WTC11 (cell line): ENCODE data around the gene ZPBP. TPM values are rescaled to one million over a fixed set of nuclear protein-coding genes. Genes with fewer than 3 reads are reported as not detected.

ENCODE experiments used
- ATAC-seq: fragments of 200-7000 bp; cut with Tn5 transposase; 2 replicates; pipeline ENCODE4 v1.10.0; 2021; ENCODE audit warnings: mild to moderate bottlenecking, moderate library complexity
- CTCF ChIA-PET: fragments of 300-600 bp; sonication (Branson Sonifier 250); formaldehyde crosslinking; loops from one replicate; lab custom pipeline; 2021; ENCODE audit warnings: antibody characterized with exemption; lab: Charles Lee
- POLR2A ChIA-PET: fragments of 350-600 bp; sonication (Branson Sonifier 250); formaldehyde crosslinking; loops from one replicate; lab custom pipeline; 2021; ENCODE audit warnings: antibody characterized with exemption; lab: Charles Lee
- DNase-seq: peaks from one replicate; pipeline ENCODE4 v3.0.0; 2021; ENCODE audit warnings: low spot score
- H3K27ac Mint-ChIP-seq: 2 replicates; pipeline ENCODE4 v1.8.0; 2021; ENCODE audit warnings: mixed read lengths
- H3K27me3 Mint-ChIP-seq: 2 replicates; pipeline ENCODE4 v1.8.0; 2021; ENCODE audit warnings: low read depth, mild to moderate bottlenecking, moderate library complexity, mixed read lengths
- H3K36me3 Mint-ChIP-seq: 2 replicates; pipeline ENCODE4 v1.8.0; 2021; ENCODE audit warnings: mixed read lengths
- H3K4me1 Mint-ChIP-seq: 2 replicates; pipeline ENCODE4 v1.8.0; 2022; ENCODE audit warnings: mixed read lengths
- H3K4me3 Mint-ChIP-seq: 2 replicates; pipeline ENCODE4 v1.8.0; 2021; ENCODE audit warnings: mild to moderate bottlenecking, moderate library complexity, mixed read lengths
- H3K9me3 Mint-ChIP-seq: 2 replicates; pipeline ENCODE4 v1.8.0; 2021; ENCODE audit warnings: mixed read lengths
- ATF1 ChIP-seq: sonication (generic); formaldehyde crosslinking; IDR thresholded peaks from 2 replicates; pipeline ENCODE4 v1.8.1; 2023; ENCODE audit warnings: mild to moderate bottlenecking, moderate library complexity, missing genetic modification reagents
- ELF4 ChIP-seq: sonication (generic); formaldehyde crosslinking; IDR thresholded peaks from 2 replicates; pipeline ENCODE4 v1.8.1; 2022; ENCODE audit warnings: low read depth, mild to moderate bottlenecking, moderate library complexity, missing genetic modification reagents
- GABPB1 ChIP-seq: sonication (generic); formaldehyde crosslinking; IDR thresholded peaks from 2 replicates; pipeline ENCODE4 v1.8.1; 2023; ENCODE audit warnings: mild to moderate bottlenecking, missing genetic modification reagents
- IRF2 ChIP-seq: sonication (generic); formaldehyde crosslinking; IDR thresholded peaks from 2 replicates; pipeline ENCODE4 v1.8.0; 2022; ENCODE audit warnings: low read depth, missing genetic modification reagents, borderline replicate concordance
- JAZF1 ChIP-seq: fragments of 250-450 bp; sonication (Bioruptor Pico); IDR thresholded peaks from 2 replicates; pipeline ENCODE4 v1.9.0; 2021; ENCODE audit warnings: moderate library complexity, mild to moderate bottlenecking, inconsistent platforms
- MXD4 ChIP-seq: fragments of 250-450 bp; sonication (Bioruptor Pico); IDR thresholded peaks from 2 replicates; pipeline ENCODE4 v1.8.0; 2021; ENCODE audit warnings: mild to moderate bottlenecking, moderate library complexity, borderline replicate concordance
- MYBL2 ChIP-seq: sonication (generic); formaldehyde crosslinking; IDR thresholded peaks from 2 replicates; pipeline ENCODE4 v1.8.1; 2023; ENCODE audit warnings: mild to moderate bottlenecking, moderate library complexity, missing genetic modification reagents
- RORB ChIP-seq: fragments of 250-450 bp; sonication (Bioruptor Pico); IDR thresholded peaks from 2 replicates; pipeline ENCODE4 v1.9.0; 2021; ENCODE audit warnings: mild to moderate bottlenecking
- SP1 ChIP-seq: sonication (generic); formaldehyde crosslinking; conservative IDR thresholded peaks from 2 replicates; pipeline ENCODE4 v1.8.1; 2022; ENCODE audit warnings: missing genetic modification reagents
- TEAD4 ChIP-seq: sonication (generic); formaldehyde crosslinking; IDR thresholded peaks from 2 replicates; pipeline ENCODE4 v1.8.0; 2022; ENCODE audit warnings: mild to moderate bottlenecking, missing genetic modification reagents
- TP53 ChIP-seq: sonication (generic); formaldehyde crosslinking; IDR thresholded peaks from 2 replicates; pipeline ENCODE4 v1.8.1; 2023; ENCODE audit warnings: mild to moderate bottlenecking, missing genetic modification reagents
- ZNF232 ChIP-seq: sonication (generic); formaldehyde crosslinking; IDR thresholded peaks from 2 replicates; pipeline ENCODE4 v1.8.0; 2022; ENCODE audit warnings: mild to moderate bottlenecking, missing genetic modification reagents
- ZNF423 ChIP-seq: fragments of 250-450 bp; sonication (Bioruptor Pico); IDR thresholded peaks from 2 replicates; pipeline ENCODE4 v2.1.2; 2022; ENCODE audit warnings: mild to moderate bottlenecking, moderate library complexity
- ZNF671 ChIP-seq: fragments of 250-450 bp; sonication (Bioruptor Pico); IDR thresholded peaks from 2 replicates; pipeline ENCODE4 v1.8.0; 2021; ENCODE audit warnings: mild to moderate bottlenecking
- total RNA-seq: library from RNA; stranded (reverse); gene quantifications from 3 replicates; pipeline ENCODE4 v1.2.3, GENCODE V29; 2021
- TF ChIP-seq, protein P1 (sequence below): sonication (generic); formaldehyde crosslinking; IDR thresholded peaks from 2 replicates; pipeline ENCODE4 v1.8.0; 2023; ENCODE audit warnings: missing genetic modification reagents
- TF ChIP-seq, protein P2 (sequence below): sonication (generic); formaldehyde crosslinking; IDR thresholded peaks from 2 replicates; pipeline ENCODE4 v1.8.1; 2022; ENCODE audit warnings: missing genetic modification reagents, borderline replicate concordance
- TF ChIP-seq, protein P3 (sequence below): sonication (generic); formaldehyde crosslinking; IDR thresholded peaks from 2 replicates; pipeline ENCODE4 v1.8.0; 2022; ENCODE audit warnings: mild to moderate bottlenecking, missing genetic modification reagents
- TF ChIP-seq, protein P4 (sequence below): sonication (generic); formaldehyde crosslinking; IDR thresholded peaks from 2 replicates; pipeline ENCODE4 v1.8.1; 2022; ENCODE audit warnings: low read depth, mild to moderate bottlenecking, moderate library complexity, missing genetic modification reagents, borderline replicate concordance
- TF ChIP-seq, protein P5 (sequence below): sonication (generic); formaldehyde crosslinking; IDR thresholded peaks from 2 replicates; pipeline ENCODE4 v1.8.0; 2022; ENCODE audit warnings: mild to moderate bottlenecking, missing genetic modification reagents
- TF ChIP-seq, protein P6 (sequence below): sonication (generic); formaldehyde crosslinking; conservative IDR thresholded peaks from 2 replicates; pipeline ENCODE4 v1.8.1; 2023; ENCODE audit warnings: mild to moderate bottlenecking, low read depth, missing genetic modification reagents, moderate library complexity

ZPBP gene
- total RNA-seq, 1 experiment from 2014 or later: not detected

DNA sequence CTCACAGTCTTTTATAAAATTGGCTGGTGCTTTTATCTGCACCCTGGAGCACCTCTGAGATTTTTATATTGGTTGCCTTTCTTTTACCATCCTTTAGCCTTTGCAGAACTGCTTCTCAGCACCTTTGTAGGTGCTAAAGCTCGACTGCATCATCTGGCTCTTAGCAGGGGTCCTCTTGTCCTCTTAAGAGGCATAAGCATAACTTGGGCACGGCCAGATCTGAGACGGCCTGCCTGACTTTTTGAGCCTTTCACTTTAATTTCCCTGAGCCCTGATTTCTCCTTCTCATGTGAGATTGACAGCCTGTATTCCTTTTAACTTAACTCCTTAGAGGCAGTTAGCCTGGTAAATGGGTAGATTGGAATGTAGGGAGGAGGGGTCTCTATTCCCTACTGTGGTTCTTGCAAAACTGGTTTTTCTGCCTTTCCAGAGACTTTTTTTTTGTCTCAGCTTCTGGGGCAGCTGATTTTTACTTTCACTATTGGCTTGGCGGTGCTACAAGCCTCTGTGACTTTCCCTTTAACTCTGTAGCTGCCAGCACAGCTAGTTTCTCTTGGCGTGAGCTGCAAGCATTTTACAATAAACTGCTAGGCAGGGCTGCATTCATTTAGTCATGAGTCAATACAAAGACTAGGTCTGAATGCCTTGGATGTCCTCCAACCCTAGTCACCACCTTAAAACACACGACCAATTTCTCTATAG is 24.0 kb downstream of the ZPBP start (continued):
- TF ChIP-seq ZNF423 (no peak), RORB (CRISPR knock-in tag) (no peak), JAZF1 (CRISPR knock-in tag) (no peak), MYBL2 (CRISPR knock-in tag) (no peak), SP1 (CRISPR knock-in tag) (no peak), ZNF671 (CRISPR knock-in tag) (no peak)
- TF ChIP-seq, protein P1, sequence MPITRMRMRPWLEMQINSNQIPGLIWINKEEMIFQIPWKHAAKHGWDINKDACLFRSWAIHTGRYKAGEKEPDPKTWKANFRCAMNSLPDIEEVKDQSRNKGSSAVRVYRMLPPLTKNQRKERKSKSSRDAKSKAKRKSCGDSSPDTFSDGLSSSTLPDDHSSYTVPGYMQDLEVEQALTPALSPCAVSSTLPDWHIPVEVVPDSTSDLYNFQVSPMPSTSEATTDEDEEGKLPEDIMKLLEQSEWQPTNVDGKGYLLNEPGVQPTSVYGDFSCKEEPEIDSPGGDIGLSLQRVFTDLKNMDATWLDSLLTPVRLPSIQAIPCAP (CRISPR knock-in tag): no peak
- TF ChIP-seq, all 79 proteins: peak for 0

DNA sequence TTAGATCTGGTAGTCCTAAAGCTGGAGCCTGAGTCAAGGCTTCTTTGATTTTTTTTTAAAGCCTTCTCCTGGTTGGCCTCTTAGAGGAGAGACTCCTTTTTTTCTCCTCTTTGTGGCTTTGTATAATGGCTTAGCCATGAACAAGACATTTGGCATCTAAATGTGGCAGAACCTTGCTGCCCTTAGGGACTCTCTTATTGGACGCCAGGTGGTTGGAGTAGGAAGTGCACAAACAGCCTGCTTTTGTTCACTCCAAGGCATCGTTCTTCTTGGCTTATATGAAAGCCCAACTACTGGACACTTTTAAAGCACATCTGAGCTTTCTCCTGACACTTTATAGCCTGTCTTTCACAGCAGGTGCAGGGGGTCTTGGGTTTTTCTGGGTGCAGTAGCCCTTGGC is 25.0 kb downstream of the ZPBP start:
- peaks cover 63% of the 10 kb centered on the region for H3K36me3 Mint-ChIP-seq
- no peak for DNase-seq
- H3K4me3 Mint-ChIP-seq: no peak overlapping the region; the same call in 1 of the 2 replicates

DNA sequence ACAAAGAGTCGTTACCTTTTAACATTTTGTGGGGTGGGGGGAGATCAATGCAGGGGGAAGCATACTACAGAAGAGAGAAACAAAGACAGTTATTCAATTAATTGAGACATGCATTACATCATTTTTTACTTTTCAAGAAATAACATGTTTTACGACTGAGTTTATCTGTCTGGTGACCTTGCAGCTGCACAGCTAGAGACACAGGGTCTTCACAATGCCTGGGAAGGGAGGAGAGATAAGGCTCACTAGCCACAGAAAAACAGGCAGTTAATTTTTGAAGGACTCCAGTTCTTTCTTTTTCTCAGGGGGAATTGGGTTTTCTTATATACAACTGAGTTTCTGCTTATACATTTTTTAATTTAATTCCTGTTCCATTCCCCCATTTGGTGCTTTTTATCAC is 30.1 kb downstream of the ZPBP start:
- no peak for TF ChIP-seq TP53 (CRISPR knock-in tag)
- TF ChIP-seq, protein P2, sequence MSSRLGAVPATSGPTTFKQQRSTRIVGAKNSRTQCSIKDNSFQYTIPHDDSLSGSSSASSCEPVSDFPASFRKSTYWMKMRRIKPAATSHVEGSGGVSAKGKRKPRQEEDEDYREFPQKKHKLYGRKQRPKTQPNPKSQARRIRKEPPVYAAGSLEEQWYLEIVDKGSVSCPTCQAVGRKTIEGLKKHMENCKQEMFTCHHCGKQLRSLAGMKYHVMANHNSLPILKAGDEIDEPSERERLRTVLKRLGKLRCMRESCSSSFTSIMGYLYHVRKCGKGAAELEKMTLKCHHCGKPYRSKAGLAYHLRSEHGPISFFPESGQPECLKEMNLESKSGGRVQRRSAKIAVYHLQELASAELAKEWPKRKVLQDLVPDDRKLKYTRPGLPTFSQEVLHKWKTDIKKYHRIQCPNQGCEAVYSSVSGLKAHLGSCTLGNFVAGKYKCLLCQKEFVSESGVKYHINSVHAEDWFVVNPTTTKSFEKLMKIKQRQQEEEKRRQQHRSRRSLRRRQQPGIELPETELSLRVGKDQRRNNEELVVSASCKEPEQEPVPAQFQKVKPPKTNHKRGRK (CRISPR knock-in tag): no peak
- TF ChIP-seq, protein P3, sequence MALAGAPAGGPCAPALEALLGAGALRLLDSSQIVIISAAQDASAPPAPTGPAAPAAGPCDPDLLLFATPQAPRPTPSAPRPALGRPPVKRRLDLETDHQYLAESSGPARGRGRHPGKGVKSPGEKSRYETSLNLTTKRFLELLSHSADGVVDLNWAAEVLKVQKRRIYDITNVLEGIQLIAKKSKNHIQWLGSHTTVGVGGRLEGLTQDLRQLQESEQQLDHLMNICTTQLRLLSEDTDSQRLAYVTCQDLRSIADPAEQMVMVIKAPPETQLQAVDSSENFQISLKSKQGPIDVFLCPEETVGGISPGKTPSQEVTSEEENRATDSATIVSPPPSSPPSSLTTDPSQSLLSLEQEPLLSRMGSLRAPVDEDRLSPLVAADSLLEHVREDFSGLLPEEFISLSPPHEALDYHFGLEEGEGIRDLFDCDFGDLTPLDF (CRISPR knock-in tag): no peak
- Mint-ChIP-seq H3K36me3 (peaks cover 36% of the 10 kb centered on the region), H3K27me3 (no peaks in the 10 kb centered on the region), H3K27ac (no peak overlapping the region), H3K4me1 (peaks cover under 1% of the 10 kb centered on the region; the same call in 1 of the 2 replicates), H3K4me3 (no peak overlapping the region), H3K9me3 (peaks cover 70% of the 10 kb centered on the region)
- ChIA-PET CTCF (no interaction called here), POLR2A (no interaction called here)
- DNase-seq (no peak), ATAC-seq (no peak)

More for the DNA sequence above, 25.0 kb downstream of the ZPBP start:
- no peak for TF ChIP-seq TEAD4 (CRISPR knock-in tag)
- TF ChIP-seq, protein P4, sequence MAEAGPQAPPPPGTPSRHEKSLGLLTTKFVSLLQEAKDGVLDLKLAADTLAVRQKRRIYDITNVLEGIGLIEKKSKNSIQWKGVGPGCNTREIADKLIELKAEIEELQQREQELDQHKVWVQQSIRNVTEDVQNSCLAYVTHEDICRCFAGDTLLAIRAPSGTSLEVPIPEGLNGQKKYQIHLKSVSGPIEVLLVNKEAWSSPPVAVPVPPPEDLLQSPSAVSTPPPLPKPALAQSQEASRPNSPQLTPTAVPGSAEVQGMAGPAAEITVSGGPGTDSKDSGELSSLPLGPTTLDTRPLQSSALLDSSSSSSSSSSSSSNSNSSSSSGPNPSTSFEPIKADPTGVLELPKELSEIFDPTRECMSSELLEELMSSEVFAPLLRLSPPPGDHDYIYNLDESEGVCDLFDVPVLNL (CRISPR knock-in tag): no peak
- TF ChIP-seq MXD4 (CRISPR knock-in tag): no peak
- TF ChIP-seq ZNF232 (CRISPR knock-in tag): no peak
- TF ChIP-seq ELF4 (CRISPR knock-in tag): no peak
- TF ChIP-seq GABPB1 (CRISPR knock-in tag): no peak
- TF ChIP-seq, protein P5, sequence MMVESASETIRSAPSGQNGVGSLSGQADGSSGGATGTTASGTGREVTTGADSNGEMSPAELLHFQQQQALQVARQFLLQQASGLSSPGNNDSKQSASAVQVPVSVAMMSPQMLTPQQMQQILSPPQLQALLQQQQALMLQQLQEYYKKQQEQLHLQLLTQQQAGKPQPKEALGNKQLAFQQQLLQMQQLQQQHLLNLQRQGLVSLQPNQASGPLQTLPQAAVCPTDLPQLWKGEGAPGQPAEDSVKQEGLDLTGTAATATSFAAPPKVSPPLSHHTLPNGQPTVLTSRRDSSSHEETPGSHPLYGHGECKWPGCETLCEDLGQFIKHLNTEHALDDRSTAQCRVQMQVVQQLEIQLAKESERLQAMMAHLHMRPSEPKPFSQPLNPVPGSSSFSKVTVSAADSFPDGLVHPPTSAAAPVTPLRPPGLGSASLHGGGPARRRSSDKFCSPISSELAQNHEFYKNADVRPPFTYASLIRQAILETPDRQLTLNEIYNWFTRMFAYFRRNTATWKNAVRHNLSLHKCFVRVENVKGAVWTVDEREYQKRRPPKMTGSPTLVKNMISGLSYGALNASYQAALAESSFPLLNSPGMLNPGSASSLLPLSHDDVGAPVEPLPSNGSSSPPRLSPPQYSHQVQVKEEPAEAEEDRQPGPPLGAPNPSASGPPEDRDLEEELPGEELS (CRISPR knock-in tag): no peak
- TF ChIP-seq, protein P6, sequence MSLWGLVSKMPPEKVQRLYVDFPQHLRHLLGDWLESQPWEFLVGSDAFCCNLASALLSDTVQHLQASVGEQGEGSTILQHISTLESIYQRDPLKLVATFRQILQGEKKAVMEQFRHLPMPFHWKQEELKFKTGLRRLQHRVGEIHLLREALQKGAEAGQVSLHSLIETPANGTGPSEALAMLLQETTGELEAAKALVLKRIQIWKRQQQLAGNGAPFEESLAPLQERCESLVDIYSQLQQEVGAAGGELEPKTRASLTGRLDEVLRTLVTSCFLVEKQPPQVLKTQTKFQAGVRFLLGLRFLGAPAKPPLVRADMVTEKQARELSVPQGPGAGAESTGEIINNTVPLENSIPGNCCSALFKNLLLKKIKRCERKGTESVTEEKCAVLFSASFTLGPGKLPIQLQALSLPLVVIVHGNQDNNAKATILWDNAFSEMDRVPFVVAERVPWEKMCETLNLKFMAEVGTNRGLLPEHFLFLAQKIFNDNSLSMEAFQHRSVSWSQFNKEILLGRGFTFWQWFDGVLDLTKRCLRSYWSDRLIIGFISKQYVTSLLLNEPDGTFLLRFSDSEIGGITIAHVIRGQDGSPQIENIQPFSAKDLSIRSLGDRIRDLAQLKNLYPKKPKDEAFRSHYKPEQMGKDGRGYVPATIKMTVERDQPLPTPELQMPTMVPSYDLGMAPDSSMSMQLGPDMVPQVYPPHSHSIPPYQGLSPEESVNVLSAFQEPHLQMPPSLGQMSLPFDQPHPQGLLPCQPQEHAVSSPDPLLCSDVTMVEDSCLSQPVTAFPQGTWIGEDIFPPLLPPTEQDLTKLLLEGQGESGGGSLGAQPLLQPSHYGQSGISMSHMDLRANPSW (CRISPR knock-in tag): no peak
- TF ChIP-seq IRF2 (CRISPR knock-in tag): no peak
- no peak for TF ChIP-seq ATF1 (CRISPR knock-in tag)
- TF ChIP-seq, all 79 proteins: peak for 0
- ChIA-PET CTCF (interaction anchor here (1.2 kb wide), 1 partner anchor 25 kb away, joined by 8 read pairs; the partner anchor contains the start of gene ZPBP), POLR2A (interaction anchor here (0.7 kb wide), 1 partner anchor 1218 kb away, joined by 5 read pairs; no protein-coding TSS in a partner anchor)
- Mint-ChIP-seq H3K27me3 (no peaks in the 10 kb centered on the region; the same call in 1 of the 2 replicates), H3K27ac (no peak overlapping the region), H3K9me3 (peaks cover 78% of the 10 kb centered on the region), H3K4me1 (peaks cover 21% of the 10 kb centered on the region)
- ATAC-seq: peak; percentile 43; the same call in 1 of the 2 replicates
